SK-N-SH (cell line): Measurements from ENCODE around the gene ERCC8. TPM values are rescaled to one million over a fixed set of nuclear protein-coding genes. Genes with fewer than 3 reads are reported as not detected.

Experiments used
- CTCF ChIA-PET: fragments of 300-600, 350-600 bp; formaldehyde crosslinking; extraction: SDS; loops from one replicate; lab custom pipeline; 2021; lab: Yijun Ruan, JAX
- POLR2A ChIA-PET: fragments of 350-600 bp; sonication (Branson Sonifier 250); formaldehyde crosslinking; extraction: SDS; loops from one replicate; lab custom pipeline; 2020; ENCODE audit warnings: antibody characterized with exemption, inconsistent platforms; lab: Yijun Ruan, JAX
- DNase-seq: peaks from one replicate; pipeline ENCODE4 v3.0.0; 2012
- H2AFZ ChIP-seq: fragments of 200-600 bp; sonication (generic); 2 replicates; pipeline ENCODE4 v1.8.1; 2016; ENCODE audit warnings: antibody characterized with exemption, mild to moderate bottlenecking, low read depth
- H3F3A ChIP-seq: fragments of 200-600 bp; sonication (generic); replicated peaks from 2 replicates; pipeline ENCODE3; 2016; ENCODE audit warnings: antibody characterized with exemption, mild to moderate bottlenecking; ENCODE audit not compliant: insufficient read depth
- H3K27ac ChIP-seq, 2 experiments: fragments of 200-500 bp in 1 of 2; fragments of 200-600 bp in 1 of 2; sonication (Bioruptor generic) in 1 of 2; sonication (generic), shearing (Covaris generic) in 1 of 2; 2 replicates each; pipeline versions ENCODE4 v1.5.1 to v1.6.1; 2014 to 2016; ENCODE audit warnings: low read depth in 2 of 2, inconsistent platforms in 1 of 2, low read length in 1 of 2, mild to moderate bottlenecking in 1 of 2, mixed read lengths in 1 of 2
- H3K27me3 ChIP-seq: fragments of 200-600 bp; sonication (generic), shearing (Covaris generic); 2 replicates; pipeline ENCODE4 v1.6.1; 2016; ENCODE audit warnings: mixed run types; ENCODE audit not compliant: insufficient read depth
- H3K36me3 ChIP-seq, 2 experiments: fragments of 200-500 bp in 1 of 2; fragments of 200-600 bp in 1 of 2; sonication (Bioruptor generic) in 1 of 2; sonication (generic) in 1 of 2; replicated peaks in 1 of 2; 2 replicates each; pipeline versions ENCODE3 to v1.5.1; 2014 to 2016; ENCODE audit warnings: low read length in 1 of 2, mild to moderate bottlenecking in 1 of 2; ENCODE audit not compliant: insufficient read depth in 2 of 2, control insufficient read depth in 1 of 2
- H3K4me1 ChIP-seq, 2 experiments: fragments of 200-500 bp in 1 of 2; fragments of 200-600 bp in 1 of 2; sonication (Bioruptor generic) in 1 of 2; sonication (generic), shearing (Covaris generic) in 1 of 2; 2 replicates each; pipeline versions ENCODE4 v1.5.1 to v1.6.1; 2014 to 2016; ENCODE audit warnings: low read depth in 1 of 2, low read length in 1 of 2, mixed run types in 1 of 2; ENCODE audit not compliant: insufficient read depth in 2 of 2, control insufficient read depth in 1 of 2
- H3K4me2 ChIP-seq: fragments of 200-600 bp; sonication (generic), shearing (Covaris generic); 2 replicates; pipeline ENCODE4 v1.6.1; 2017; ENCODE audit warnings: mixed run types
- H3K4me3 ChIP-seq, 2 experiments: fragments of 200-500 bp in 1 of 2; fragments of 200-600 bp in 1 of 2; sonication (Bioruptor generic) in 1 of 2; sonication (generic), shearing (Covaris generic) in 1 of 2; 2 replicates each; pipeline versions ENCODE4 v1.5.1 to v1.8.1; 2014 to 2016; ENCODE audit warnings: low read depth in 2 of 2, inconsistent platforms in 1 of 2, low read length in 1 of 2, mild to moderate bottlenecking in 1 of 2, mixed read lengths in 1 of 2, moderate library complexity in 1 of 2
- H3K79me2 ChIP-seq: fragments of 200-600 bp; sonication (generic); 2 replicates; pipeline ENCODE4 v1.8.1; 2017; ENCODE audit warnings: mild to moderate bottlenecking; ENCODE audit not compliant: insufficient read depth
- H3K9ac ChIP-seq: fragments of 200-600 bp; sonication (generic); 2 replicates; pipeline ENCODE4 v1.6.1; 2017; ENCODE audit warnings: mixed run types
- H3K9me2 ChIP-seq: fragments of 200-600 bp; sonication (generic); 2 replicates; pipeline ENCODE4 v1.6.1; 2017; ENCODE audit warnings: mixed run types
- H3K9me3 ChIP-seq: fragments of 200-600 bp; sonication (generic); 2 replicates; pipeline ENCODE4 v1.6.1; 2017; ENCODE audit warnings: mixed run types, mild to moderate bottlenecking, moderate library complexity
- H4K20me1 ChIP-seq: fragments of 200-600 bp; sonication (generic); 2 replicates; pipeline ENCODE4 v1.6.1; 2017; ENCODE audit warnings: mild to moderate bottlenecking, mixed run types; ENCODE audit not compliant: insufficient read depth
- ELF1 ChIP-seq: IDR thresholded peaks from 2 replicates; pipeline ENCODE4 v1.4.0; 2012
- EP300 ChIP-seq, 2 experiments: IDR thresholded peaks; 2 replicates each; pipeline versions ENCODE4 v1.4.0 to v1.6.1; 2012; ENCODE audit warnings: borderline replicate concordance in 1 of 2, low read depth in 1 of 2, low read length in 1 of 2
- FOSL2 ChIP-seq: IDR thresholded peaks from 2 replicates; pipeline ENCODE4 v1.4.0; 2012; ENCODE audit warnings: low read depth, mild to moderate bottlenecking, moderate library complexity, borderline replicate concordance
- MEF2A ChIP-seq: IDR thresholded peaks from 2 replicates; pipeline ENCODE4 v1.4.0; 2012; ENCODE audit warnings: low read depth, borderline replicate concordance
- NFIC ChIP-seq: IDR thresholded peaks from 2 replicates; pipeline ENCODE4 v1.4.0; 2012; ENCODE audit warnings: borderline replicate concordance
- NRF1 ChIP-seq: IDR thresholded peaks from 2 replicates; pipeline ENCODE4 v1.6.1; 2012; ENCODE audit warnings: low read depth, mild to moderate bottlenecking, low read length
- RFX5 ChIP-seq: IDR thresholded peaks from 2 replicates; pipeline ENCODE4 v1.6.1; 2012; ENCODE audit warnings: mild to moderate bottlenecking, improper control_type of control experiment, low read length
- RXRA ChIP-seq: IDR thresholded peaks from 2 replicates; pipeline ENCODE4 v1.4.0; 2012; ENCODE audit warnings: low read depth, mild to moderate bottlenecking, borderline replicate concordance
- SIN3A ChIP-seq: IDR thresholded peaks from 2 replicates; pipeline ENCODE4 v1.6.1; 2012; ENCODE audit warnings: low read depth, mild to moderate bottlenecking, low read length, moderate library complexity, borderline replicate concordance
- SMC3 ChIP-seq: IDR thresholded peaks from 2 replicates; pipeline ENCODE4 v1.6.1; 2012; ENCODE audit warnings: low read depth, low read length, improper control_type of control experiment
- TCF12 ChIP-seq: IDR thresholded peaks from 2 replicates; pipeline ENCODE4 v1.4.0; 2012
- TEAD4 ChIP-seq: IDR thresholded peaks from 2 replicates; pipeline ENCODE4 v1.4.0; 2012; ENCODE audit warnings: mild to moderate bottlenecking, borderline replicate concordance; ENCODE audit not compliant: insufficient read depth
- YY1 ChIP-seq: IDR thresholded peaks from 2 replicates; pipeline ENCODE4 v1.4.0; 2012; ENCODE audit warnings: low read depth, mild to moderate bottlenecking
- WGBS: methylation state at CpG from one replicate; pipeline ENCODE4 v1.1.6; 2017; ENCODE audit warnings: low lambda C conversion rate; 5-methylcytosine and 5-hydroxymethylcytosine counted together
- polyA plus RNA-seq, 3 experiments: library from polyadenylated mRNA; depleted of rRNA; stranded (reverse); fragments of >200 nt; gene quantifications; 2 replicates each; pipeline ENCODE4 v1.2.3, GENCODE V29; 2012
- TF ChIP-seq, protein P1 (sequence below): IDR thresholded peaks from 2 replicates; pipeline ENCODE4 v1.4.0; 2012; ENCODE audit warnings: low read depth, borderline replicate concordance
- TF ChIP-seq, protein P2 (sequence below): fragments of 150-350 bp; IDR thresholded peaks from 2 replicates; pipeline ENCODE4 v1.6.1; 2017; ENCODE audit warnings: antibody characterized with exemption, low read length, low read depth, borderline replicate concordance
- TF ChIP-seq, protein P3 (sequence below): IDR thresholded peaks from 2 replicates; pipeline ENCODE4 v1.4.0; 2012; ENCODE audit warnings: low read depth, borderline replicate concordance

Gene ERCC8
- polyA plus RNA-seq, 1 of the 3 experiments (the other 2 are of a cell fraction): 11.6 TPM

DNA sequence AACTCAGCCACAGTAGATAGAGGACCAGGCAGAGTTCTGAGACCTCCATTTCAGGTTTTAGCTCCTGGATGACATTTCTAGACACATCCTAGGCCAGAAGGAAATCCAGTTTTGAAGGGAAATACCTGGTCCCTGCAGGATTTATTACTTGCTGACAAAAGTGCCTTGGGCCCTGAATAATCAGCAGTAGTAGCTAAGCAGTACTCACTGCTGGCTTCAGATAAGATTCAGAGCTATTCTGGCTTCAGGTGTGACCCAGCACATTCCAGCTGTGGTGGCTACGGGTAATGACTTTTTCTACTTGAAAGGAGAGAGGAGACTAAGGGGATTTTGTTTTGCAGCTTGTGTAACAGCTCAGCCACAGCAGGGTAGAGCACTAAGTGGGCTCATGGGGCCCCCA is 34.1 kb upstream of the ERCC8 start:
- POLR2A ChIA-PET: no interaction called here
- TF ChIP-seq RFX5 (no peak), SIN3A (no peak), NRF1 (no peak), NFIC (no peak), RXRA (no peak), MEF2A (no peak), FOSL2 (no peak), EP300 (IDR thresholded peaks at IDR 0.05; ENCODE audit: borderline replicate concordance in 1 of 2, low read depth in 1 of 2, low read length in 1 of 2) (no peak), SMC3 (no peak), ELF1 (no peak), TEAD4 (no peak), TCF12 (no peak), YY1 (no peak)
- TF ChIP-seq, protein P1, sequence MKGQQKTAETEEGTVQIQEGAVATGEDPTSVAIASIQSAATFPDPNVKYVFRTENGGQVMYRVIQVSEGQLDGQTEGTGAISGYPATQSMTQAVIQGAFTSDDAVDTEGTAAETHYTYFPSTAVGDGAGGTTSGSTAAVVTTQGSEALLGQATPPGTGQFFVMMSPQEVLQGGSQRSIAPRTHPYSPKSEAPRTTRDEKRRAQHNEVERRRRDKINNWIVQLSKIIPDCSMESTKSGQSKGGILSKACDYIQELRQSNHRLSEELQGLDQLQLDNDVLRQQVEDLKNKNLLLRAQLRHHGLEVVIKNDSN: no peak
- TF ChIP-seq, protein P2, sequence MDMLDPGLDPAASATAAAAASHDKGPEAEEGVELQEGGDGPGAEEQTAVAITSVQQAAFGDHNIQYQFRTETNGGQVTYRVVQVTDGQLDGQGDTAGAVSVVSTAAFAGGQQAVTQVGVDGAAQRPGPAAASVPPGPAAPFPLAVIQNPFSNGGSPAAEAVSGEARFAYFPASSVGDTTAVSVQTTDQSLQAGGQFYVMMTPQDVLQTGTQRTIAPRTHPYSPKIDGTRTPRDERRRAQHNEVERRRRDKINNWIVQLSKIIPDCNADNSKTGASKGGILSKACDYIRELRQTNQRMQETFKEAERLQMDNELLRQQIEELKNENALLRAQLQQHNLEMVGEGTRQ: no peak
- TF ChIP-seq, protein P3, sequence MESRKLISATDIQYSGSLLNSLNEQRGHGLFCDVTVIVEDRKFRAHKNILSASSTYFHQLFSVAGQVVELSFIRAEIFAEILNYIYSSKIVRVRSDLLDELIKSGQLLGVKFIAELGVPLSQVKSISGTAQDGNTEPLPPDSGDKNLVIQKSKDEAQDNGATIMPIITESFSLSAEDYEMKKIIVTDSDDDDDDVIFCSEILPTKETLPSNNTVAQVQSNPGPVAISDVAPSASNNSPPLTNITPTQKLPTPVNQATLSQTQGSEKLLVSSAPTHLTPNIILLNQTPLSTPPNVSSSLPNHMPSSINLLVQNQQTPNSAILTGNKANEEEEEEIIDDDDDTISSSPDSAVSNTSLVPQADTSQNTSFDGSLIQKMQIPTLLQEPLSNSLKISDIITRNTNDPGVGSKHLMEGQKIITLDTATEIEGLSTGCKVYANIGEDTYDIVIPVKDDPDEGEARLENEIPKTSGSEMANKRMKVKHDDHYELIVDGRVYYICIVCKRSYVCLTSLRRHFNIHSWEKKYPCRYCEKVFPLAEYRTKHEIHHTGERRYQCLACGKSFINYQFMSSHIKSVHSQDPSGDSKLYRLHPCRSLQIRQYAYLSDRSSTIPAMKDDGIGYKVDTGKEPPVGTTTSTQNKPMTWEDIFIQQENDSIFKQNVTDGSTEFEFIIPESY: no peak
- TF ChIP-seq, all 33 proteins: peak for 0
- no peak overlapping the region for H2AFZ ChIP-seq
- H3K4me1 ChIP-seq: no peaks in the 10 kb centered on the region
- H3K27me3 ChIP-seq: no peaks in the 10 kb centered on the region
- peaks cover 6% of the 10 kb centered on the region; the same call in 1 of the 2 replicates for H3K79me2 ChIP-seq
- WGBS: 100% methylated on average over 1 of the region's 1 CpG
- H3K9me3 ChIP-seq: no peaks in the 10 kb centered on the region
- no peaks in the 10 kb centered on the region for H4K20me1 ChIP-seq
- H3K4me3 ChIP-seq: no peak overlapping the region
- no peak overlapping the region for H3K27ac ChIP-seq
- CTCF ChIA-PET: interaction anchor here (1.4 kb wide), 1 partner anchor 23 kb away, joined by 3 read pairs; no protein-coding TSS in a partner anchor
- no peaks in the 10 kb centered on the region for H3F3A ChIP-seq
- no peaks in the 10 kb centered on the region for H3K36me3 ChIP-seq
- H3K9ac ChIP-seq: no peak overlapping the region
- no peak overlapping the region for H3K4me2 ChIP-seq
- DNase-seq: no peak
- no peaks in the 10 kb centered on the region for H3K9me2 ChIP-seq
